AG20443 (cell line): ENCODE results near the gene EFL1.

Source experiments
- DNase-seq: peaks from one replicate; pipeline ENCODE4 v3.0.0; 2012; ENCODE audit warnings: low spot score, mixed read lengths

Gene EFL1

GRCh38 chr15:82150645-82151044 is 111.9 kb downstream of the EFL1 start:
- DNase-seq = no peak

DNA sequence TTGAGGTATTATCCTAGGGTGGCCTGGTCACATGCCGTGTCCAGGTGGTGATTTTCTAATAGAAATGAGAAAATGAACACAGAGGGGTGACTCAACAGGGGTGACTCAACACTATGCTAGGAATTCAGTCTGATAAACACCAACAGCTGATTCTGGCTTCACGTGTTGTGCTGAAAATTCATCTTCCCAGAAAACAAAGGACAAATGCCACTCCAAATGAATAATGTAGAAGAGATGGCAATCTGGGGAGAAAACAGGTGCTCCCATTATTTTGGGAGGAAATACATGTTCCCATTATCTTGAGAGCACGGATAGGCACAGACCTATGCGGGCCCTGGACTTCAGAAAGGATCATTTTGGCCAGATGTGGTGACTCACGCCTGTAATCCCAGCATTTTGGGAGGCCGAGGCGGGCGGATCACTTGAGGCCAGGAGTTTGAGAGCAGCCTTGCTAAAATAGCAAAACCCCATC is 115.5 kb downstream of the EFL1 start:
- DNase-seq = peak; percentile 74

- no peak for DNase-seq
Measured at GRCh38 chr15:82146576-82146975, 116.0 kb downstream of the EFL1 start.

GRCh38 chr15:82143390-82144385 is 118.8 kb downstream of the EFL1 start:
- DNase-seq = no peak

DNA sequence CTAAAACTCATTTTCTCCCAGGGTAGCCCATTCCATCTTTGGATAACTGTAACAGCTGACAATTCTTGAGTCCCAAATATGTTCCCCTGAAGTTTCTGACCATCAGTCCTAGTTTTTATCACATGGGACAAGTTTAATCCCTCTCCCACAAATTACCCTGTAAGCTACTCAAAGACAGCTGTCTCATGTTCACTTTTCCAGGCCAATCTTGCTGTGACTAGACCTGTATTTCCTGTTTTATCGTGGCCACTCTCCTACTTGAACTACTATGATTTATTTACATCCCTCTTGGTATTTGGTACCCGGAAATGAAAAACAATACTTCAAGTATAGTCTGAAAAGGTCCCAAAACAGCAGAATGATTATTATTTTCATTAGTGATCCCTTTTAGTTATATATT is 121.6 kb downstream of the EFL1 start:
- DNase-seq = no peak

DNA sequence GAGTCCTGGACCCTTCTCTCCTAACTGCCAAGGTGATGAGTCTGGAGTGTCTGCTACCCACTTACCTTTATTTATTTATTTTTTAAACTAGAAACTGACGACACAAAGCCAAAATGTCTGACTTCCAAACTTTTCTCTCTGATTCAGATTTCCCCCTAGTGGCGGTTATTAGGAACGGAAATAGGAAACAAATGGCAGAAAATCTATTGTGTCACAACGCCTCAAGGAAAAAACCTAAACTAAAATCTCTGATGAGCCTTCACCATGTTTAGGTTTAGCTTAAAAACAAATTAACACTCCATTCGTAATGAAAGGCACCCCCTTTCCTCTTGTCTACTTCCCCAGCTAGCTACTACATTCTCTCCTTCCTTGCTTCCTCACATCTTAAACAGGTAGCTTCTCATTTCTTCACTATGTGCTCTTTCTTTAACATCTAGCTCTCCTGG is 122.7 kb downstream of the EFL1 start:
- peak; percentile 47 for DNase-seq

DNA sequence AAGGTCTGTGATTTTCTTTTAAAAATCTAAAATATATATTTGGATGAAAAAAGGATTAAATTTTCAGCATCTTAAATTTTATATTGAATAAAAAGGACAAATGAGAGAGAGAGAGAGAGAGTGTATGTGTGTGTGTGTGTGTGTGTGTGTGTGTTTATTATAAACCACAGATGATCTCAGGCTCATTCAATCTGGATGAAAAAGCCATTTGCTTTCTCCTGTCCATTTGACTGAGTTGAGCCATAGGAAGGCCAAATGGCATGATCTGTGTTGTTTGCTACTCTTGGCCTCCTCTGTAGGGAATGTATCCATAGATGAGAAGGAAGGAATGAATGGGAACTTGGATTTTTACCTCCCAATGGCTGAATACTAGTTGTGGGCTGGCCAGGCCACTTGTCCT is 124.2 kb downstream of the EFL1 start:
- DNase-seq = no peak

DNA sequence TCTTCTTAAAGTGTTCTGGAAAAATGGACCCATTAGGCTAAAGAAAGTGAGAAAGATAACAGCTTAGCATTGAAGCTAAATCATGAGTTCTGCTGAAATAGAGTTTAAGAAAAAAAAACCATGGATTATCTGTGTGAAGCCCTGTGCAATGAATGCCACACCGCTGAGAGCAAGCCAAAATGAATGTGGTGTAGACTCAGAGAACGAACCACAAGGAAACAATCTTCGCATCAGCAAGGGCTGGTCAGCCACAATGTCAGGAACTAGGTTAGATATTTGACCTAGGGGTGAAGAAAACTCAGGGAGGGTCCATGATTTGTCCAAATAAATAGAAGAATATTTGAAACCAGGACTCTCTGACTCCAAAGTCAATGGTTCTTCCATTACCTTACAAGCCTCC is 125.3 kb downstream of the EFL1 start:
- DNase-seq = no peak

DNA sequence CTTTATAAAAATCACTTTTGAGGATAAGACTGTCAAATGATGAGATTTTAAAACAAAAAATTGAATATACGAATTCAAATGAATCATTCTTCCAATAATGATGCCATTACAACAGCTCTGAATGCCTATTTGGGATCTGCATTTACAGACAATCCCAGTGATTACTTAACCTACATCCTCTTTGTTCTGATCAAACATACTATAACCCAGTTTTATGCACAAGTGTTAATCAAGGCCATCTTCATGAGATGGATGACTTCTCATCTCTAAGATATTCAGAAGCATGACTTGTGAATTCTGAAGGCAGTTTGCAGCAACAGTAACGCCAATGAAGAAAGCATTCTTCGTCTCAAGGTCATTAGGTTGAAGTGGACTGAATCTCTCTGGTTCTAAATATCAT is 126.4 kb downstream of the EFL1 start:
- DNase-seq = no peak

GRCh38 chr15:82135638-82136037 is 126.9 kb downstream of the EFL1 start:
- DNase-seq = no peak

- DNase-seq = no peak
Measured at GRCh38 chr15:82134461-82134860, 128.1 kb downstream of the EFL1 start.

DNA sequence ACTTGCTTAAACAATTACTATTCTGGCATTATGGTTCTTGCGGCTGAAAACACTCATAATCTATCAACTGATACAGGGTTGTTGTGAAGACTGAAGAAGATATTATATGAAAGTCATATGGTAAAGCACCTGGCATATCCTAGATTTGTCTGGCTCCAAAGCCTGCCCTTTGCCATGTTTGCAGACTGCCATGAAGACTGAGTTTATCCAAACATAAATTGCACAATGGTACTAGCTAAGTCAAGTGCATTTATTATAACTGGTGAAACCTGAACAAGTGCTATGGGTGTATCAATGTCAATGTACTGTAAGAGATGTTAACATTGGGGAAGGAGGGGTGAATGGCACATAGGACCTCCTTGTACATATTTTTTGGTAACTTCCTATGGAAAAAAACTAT is 129.3 kb downstream of the EFL1 start:
- DNase-seq = no peak

- peak; percentile 82 for DNase-seq
Measured at GRCh38 chr15:82132742-82133141, 129.8 kb downstream of the EFL1 start.

DNA sequence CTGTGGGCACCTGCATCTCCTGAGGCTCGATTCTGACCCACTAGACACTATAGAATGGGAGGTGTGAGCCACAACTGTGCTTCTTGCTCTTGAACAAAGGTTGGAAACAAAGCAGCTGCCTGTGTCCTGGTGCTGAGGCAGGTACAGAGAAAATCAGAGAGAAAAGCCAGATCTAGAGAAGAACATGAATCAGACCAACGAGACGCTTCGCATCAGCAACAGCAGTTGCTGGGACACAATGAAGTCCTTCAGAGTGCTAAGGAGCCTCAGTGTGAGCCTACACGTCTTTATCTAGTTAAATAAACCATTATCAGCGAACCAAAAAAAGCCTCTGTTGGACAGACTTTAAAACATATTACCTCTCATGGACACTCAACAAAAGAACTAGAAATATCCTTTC is 130.4 kb downstream of the EFL1 start:
- no peak for DNase-seq

GRCh38 chr15:82130248-82130647 is 132.3 kb downstream of the EFL1 start:
- DNase-seq = no peak

DNA sequence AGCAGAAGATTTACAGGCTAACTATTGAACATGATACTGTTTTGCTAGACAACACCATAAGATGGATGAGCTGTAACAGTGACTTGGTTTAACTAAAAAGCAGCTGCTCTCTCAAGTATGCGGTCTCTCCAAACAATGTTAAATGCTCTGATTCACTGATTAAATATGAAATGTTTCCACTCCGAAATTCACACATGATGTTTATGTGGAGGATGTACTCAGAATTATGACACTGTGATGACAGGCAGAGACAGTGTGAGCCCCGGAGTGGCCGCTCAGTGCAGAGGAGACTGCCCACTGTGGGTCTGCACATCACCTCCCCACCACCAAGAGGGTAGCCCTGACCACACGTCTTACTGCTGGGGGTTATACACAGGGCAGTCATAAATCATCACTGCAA is 132.8 kb downstream of the EFL1 start:
- peak; percentile 78 for DNase-seq

GRCh38 chr15:82129149-82129692 is 133.3 kb downstream of the EFL1 start:
- no peak for DNase-seq

DNA sequence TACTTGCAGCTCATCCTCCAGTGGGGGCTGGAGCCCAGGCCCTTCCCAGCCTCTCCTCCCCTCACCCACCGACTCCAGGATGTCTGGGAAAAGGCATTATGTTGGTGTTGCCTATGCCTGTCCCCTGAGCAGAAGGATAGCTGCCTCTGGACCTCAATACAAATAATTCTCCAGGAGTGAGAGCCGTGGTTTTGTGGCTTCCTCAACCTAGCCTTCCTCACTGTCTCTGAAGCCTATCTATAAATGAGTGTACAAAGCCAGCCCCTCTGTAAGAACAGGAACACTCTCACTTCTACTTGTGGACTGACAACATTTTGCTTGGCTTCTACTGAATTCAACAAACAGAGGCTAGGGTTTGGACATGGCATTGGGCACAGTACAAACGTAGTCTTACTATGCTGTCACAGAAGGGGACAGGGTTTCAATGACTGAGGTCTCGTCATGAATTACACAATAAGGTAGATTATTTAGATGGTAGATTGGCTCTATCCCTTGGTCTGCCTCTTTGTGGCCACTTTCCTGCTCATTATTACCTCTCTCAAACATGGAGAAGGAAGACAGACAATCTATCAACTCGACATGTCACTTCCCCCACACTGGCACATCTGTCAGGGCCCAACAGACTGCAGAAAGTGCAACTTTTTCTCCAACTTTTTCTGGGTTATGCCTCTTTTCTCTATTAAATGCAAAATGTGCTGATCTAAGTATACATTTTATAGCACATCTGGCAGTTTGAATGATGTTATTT is 134.0 kb downstream of the EFL1 start:
- no peak for DNase-seq

DNA sequence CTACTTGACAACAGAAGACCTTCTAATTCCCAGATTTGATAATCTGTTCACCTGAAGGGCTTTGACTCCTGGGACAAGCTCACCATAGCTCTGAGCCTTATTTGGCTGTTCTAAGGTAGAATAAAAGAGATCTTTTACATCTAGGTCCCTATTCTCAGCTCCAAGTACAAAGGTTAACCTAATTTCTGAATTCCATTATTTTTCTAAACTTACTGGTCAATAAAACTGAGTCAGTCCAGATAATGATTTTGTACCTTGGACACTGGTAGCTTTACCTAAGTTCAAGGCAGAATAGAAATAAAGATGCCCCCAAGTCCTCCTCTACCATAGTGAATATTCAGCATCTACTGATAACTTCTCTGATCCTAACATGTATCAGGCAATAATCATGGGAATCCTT is 135.0 kb downstream of the EFL1 start:
- no peak for DNase-seq

DNA sequence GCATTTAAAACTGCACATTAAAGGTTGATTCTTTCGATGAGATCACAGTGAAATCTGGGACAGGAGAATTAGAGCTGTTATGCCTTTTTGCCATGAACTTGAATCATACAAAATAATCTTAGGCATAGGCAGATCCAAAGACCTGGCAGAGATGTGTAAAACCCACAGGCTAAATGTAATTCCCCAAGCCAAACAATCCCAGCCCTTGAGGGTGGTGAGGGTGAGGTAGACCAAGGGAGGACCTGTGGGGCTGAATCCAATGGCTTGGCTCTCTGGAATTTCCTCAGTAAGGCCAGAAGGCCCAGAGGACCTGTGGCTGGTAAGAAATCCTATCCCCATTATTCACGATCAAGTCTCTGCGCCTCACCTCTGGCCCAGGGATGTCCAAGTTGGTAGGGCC is 136.2 kb downstream of the EFL1 start:
- no peak for DNase-seq

- no peak for DNase-seq
Measured at GRCh38 chr15:82124331-82125263, 137.9 kb downstream of the EFL1 start.
